Activated T-cell treated with anti-CD3 and anti-CD28 coated beads for 24 hours (primary cell): Measurements from ENCODE around the gene CEBPZOS.

ENCODE experiments used
- DNase-seq: peaks from one replicate; pipeline ENCODE4 v3.0.0-alpha.2; 2020; ENCODE audit warnings: low read depth

The CEBPZOS gene

GRCh38 chr2:37196320-37197195 lies at the start of gene CEBPZOS:
Gene CEBPZOS (plus strand): TSS chr2:37196496. CDS start chr2:37199705, 3,209 bp downstream.
- DNase-seq: peak; percentile 87

- DNase-seq: no peak
Observed at GRCh38 chr2:37148325-37148724, 48.0 kb upstream of the CEBPZOS start.

GRCh38 chr2:37149626-37150322 lies 46.5 kb upstream of the CEBPZOS start:
- no peak for DNase-seq

- DNase-seq: no peak
Observed at GRCh38 chr2:37153224-37153623, 43.1 kb upstream of the CEBPZOS start.

GRCh38 chr2:37154785-37155184 lies 41.5 kb upstream of the CEBPZOS start:
- DNase-seq: no peak

- DNase-seq: peak; percentile 14
Observed at GRCh38 chr2:37156071-37156856, 40.0 kb upstream of the CEBPZOS start.

GRCh38 chr2:37156857-37157714 lies 39.2 kb upstream of the CEBPZOS start, which contains the start of gene EIF2AK2:
Gene EIF2AK2 (minus strand): TSS chr2:37156980. CDS start chr2:37147806, 9,174 bp downstream.
- DNase-seq: peak; percentile 65

- DNase-seq: no peak
Observed at GRCh38 chr2:37164757-37165156, 31.5 kb upstream of the CEBPZOS start.

- DNase-seq: no peak
Observed at GRCh38 chr2:37167636-37168180, 28.6 kb upstream of the CEBPZOS start.

GRCh38 chr2:37168217-37168981 lies 27.9 kb upstream of the CEBPZOS start:
- DNase-seq: peak; percentile 16

- no peak for DNase-seq
Observed at GRCh38 chr2:37171624-37171950, 24.7 kb upstream of the CEBPZOS start.

GRCh38 chr2:37173741-37174140 lies 22.6 kb upstream of the CEBPZOS start:
- DNase-seq: no peak

- DNase-seq: no peak
Observed at GRCh38 chr2:37180006-37180639, 16.2 kb upstream of the CEBPZOS start.

- DNase-seq: no peak
Observed at GRCh38 chr2:37180640-37181039, 15.7 kb upstream of the CEBPZOS start.

- DNase-seq: no peak
Observed at GRCh38 chr2:37181726-37182684, 14.3 kb upstream of the CEBPZOS start.

- no peak for DNase-seq
Observed at GRCh38 chr2:37188570-37188969, 7.7 kb upstream of the CEBPZOS start, which contains the start of gene SULT6B1. Gene SULT6B1 (minus strand): TSS chr2:37188670. CDS start chr2:37188640, 30 bp downstream.

GRCh38 chr2:37189452-37190153 lies 6.7 kb upstream of the CEBPZOS start:
- DNase-seq: no peak

GRCh38 chr2:37190290-37190689 lies 6.0 kb upstream of the CEBPZOS start:
- DNase-seq: no peak
